Activated CD8-positive, alpha-beta memory T cell treated with anti-CD3 and anti-CD28 coated beads, Interleukin-2, amount 50 U/mL, for 24 hours (primary cell): ENCODE measurements around the gene CLHC1.
"Not testable (repeated sequence)": the region's sequence is repeated elsewhere in the genome, so short reads cannot be mapped to it uniquely, and the experiment has no call there.

Experiments used
- DNase-seq: peaks from one replicate; pipeline ENCODE4 v3.0.0-alpha.2; 2020; ENCODE audit errors: extremely low read depth

Gene CLHC1

GRCh38 chr2:55232084-55232862 is at the start of gene CLHC1, which contains the start of gene RPS27A:
Gene CLHC1, minus strand, starts transcription at chr2:55232293. Its CDS starts 9,882 bp downstream, at chr2:55222411.
Gene RPS27A, plus strand, starts transcription at chr2:55232688. Its CDS starts 137 bp downstream, at chr2:55232825.
- peak; percentile 83 for DNase-seq

- DNase-seq: not testable (repeated sequence)
These were observed 48.9 kb upstream of the CLHC1 start for GRCh38 chr2:55280851-55281546.

GRCh38 chr2:55279859-55280424 is 47.8 kb upstream of the CLHC1 start:
- DNase-seq: not testable (repeated sequence)

- not testable (repeated sequence) for DNase-seq
These were observed 47.2 kb upstream of the CLHC1 start for GRCh38 chr2:55279214-55279835.

GRCh38 chr2:55277310-55277709 is 45.2 kb upstream of the CLHC1 start:
- DNase-seq: no peak

GRCh38 chr2:55274346-55274745 is 42.3 kb upstream of the CLHC1 start:
- DNase-seq: not testable (repeated sequence)

- DNase-seq: no peak
These were observed 37.5 kb upstream of the CLHC1 start for GRCh38 chr2:55269645-55269990.

GRCh38 chr2:55268907-55269644 is 37.0 kb upstream of the CLHC1 start, which contains the start of gene MTIF2:
Gene MTIF2, minus strand, starts transcription at chr2:55269231. Its CDS starts 5,373 bp downstream, at chr2:55263858.
- DNase-seq: peak; percentile 87

- DNase-seq: no peak
These were observed 36.3 kb upstream of the CLHC1 start for GRCh38 chr2:55268288-55268906.

- not testable (repeated sequence) for DNase-seq
These were observed 27.5 kb upstream of the CLHC1 start for GRCh38 chr2:55259586-55259985.

GRCh38 chr2:55252832-55253231 is 20.7 kb upstream of the CLHC1 start:
- no peak for DNase-seq

GRCh38 chr2:55247025-55247424 is 14.9 kb upstream of the CLHC1 start:
- no peak for DNase-seq

- DNase-seq: no peak
These were observed 13.3 kb upstream of the CLHC1 start for GRCh38 chr2:55245411-55245810.

GRCh38 chr2:55242617-55243016 is 10.5 kb upstream of the CLHC1 start:
- no peak for DNase-seq

GRCh38 chr2:55241582-55241981 is 9.5 kb upstream of the CLHC1 start:
- DNase-seq: not testable (repeated sequence)

GRCh38 chr2:55239656-55240222 is 7.6 kb upstream of the CLHC1 start:
- DNase-seq: no peak

GRCh38 chr2:55236992-55237543 is 5.0 kb upstream of the CLHC1 start:
- no peak for DNase-seq

GRCh38 chr2:55235724-55236538 is 3.8 kb upstream of the CLHC1 start:
- DNase-seq: no peak

GRCh38 chr2:55233658-55233940 is 1.5 kb upstream of the CLHC1 start:
- DNase-seq: no peak
